GM12878 (cell line): ENCODE results near the gene DEK.

Source experiments
- EZH2 ChIP-seq: IDR thresholded peaks from 2 replicates; pipeline ENCODE4 v1.6.1; 2012; ENCODE audit warnings: low read depth, mild to moderate bottlenecking, control low read depth, inconsistent platforms, low read length, borderline replicate concordance; ENCODE audit not compliant: control insufficient read depth
- TF ChIP-seq, protein P1 (sequence below): IDR thresholded peaks from 2 replicates; pipeline ENCODE4 v1.6.1; 2011; ENCODE audit warnings: borderline replicate concordance, low read depth, mild to moderate bottlenecking, moderate library complexity, mixed read lengths, low read length; ENCODE audit not compliant: insufficient read depth; ENCODE audit errors: extremely low read length

DNA sequence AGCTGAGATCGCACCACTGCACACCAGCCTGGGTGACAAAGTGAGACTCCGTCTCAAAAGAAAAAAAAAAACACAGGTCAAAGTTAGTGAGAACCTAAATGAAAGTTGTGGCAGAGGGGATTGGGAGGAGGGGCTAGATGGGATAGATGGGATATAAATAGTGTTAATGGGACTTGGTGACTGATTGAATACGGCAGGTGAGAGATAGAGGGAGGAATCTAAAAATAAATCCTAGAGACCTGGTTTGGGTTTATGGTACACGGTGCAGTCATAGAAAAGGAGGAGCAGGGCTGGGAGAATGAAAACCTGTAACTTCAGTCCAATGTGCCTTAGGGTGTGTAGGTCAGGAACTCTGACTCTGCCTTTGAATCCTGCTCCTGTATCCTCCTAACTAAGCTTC, 25.0 kb upstream of the DEK start:
- no peak for TF ChIP-seq EZH2
- TF ChIP-seq, protein P1, sequence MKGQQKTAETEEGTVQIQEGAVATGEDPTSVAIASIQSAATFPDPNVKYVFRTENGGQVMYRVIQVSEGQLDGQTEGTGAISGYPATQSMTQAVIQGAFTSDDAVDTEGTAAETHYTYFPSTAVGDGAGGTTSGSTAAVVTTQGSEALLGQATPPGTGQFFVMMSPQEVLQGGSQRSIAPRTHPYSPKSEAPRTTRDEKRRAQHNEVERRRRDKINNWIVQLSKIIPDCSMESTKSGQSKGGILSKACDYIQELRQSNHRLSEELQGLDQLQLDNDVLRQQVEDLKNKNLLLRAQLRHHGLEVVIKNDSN: no peak
